ENCODE data around the gene CST7.

Gene CST7

GRCh38 chr20:24965065-24965919 lies 16.2 kb downstream of the CST7 start:
- no peak for DNase-seq

GRCh38 chr20:24966317-24967012 lies 17.4 kb downstream of the CST7 start:
- no peak for DNase-seq

GRCh38 chr20:24968278-24968800 lies 19.3 kb downstream of the CST7 start:
- DNase-seq, result no peak

- DNase-seq, result no peak
These were observed 20.3 kb downstream of the CST7 start for GRCh38 chr20:24969186-24970029.

GRCh38 chr20:24970030-24970553 lies 21.0 kb downstream of the CST7 start:
- DNase-seq, result no peak

- DNase-seq, result no peak
These were observed 21.7 kb downstream of the CST7 start for GRCh38 chr20:24970754-24971153.

GRCh38 chr20:24971376-24972101 lies 22.5 kb downstream of the CST7 start:
- DNase-seq, result no peak

- DNase-seq, result no peak
These were observed 23.3 kb downstream of the CST7 start for GRCh38 chr20:24972341-24972740.

GRCh38 chr20:24977336-24977735 lies 28.3 kb downstream of the CST7 start:
- DNase-seq, result no peak

- DNase-seq, result no peak
These were observed 28.7 kb downstream of the CST7 start for GRCh38 chr20:24977797-24978196.

GRCh38 chr20:24978513-24978912 lies 29.4 kb downstream of the CST7 start:
- no peak for DNase-seq

GRCh38 chr20:24979036-24979960 lies 30.2 kb downstream of the CST7 start:
- DNase-seq, result no peak

- DNase-seq, result no peak
These were observed 31.4 kb downstream of the CST7 start for GRCh38 chr20:24980291-24981053.

- no peak for DNase-seq
These were observed 32.2 kb downstream of the CST7 start for GRCh38 chr20:24981282-24981681.

- DNase-seq, result no peak
These were observed 32.7 kb downstream of the CST7 start for GRCh38 chr20:24981790-24982189.

GRCh38 chr20:24983896-24984295 lies 34.8 kb downstream of the CST7 start:
- DNase-seq, result no peak

GRCh38 chr20:24984961-24985640 lies 36.0 kb downstream of the CST7 start:
- no peak for DNase-seq

GRCh38 chr20:24985802-24986201 lies 36.7 kb downstream of the CST7 start:
- DNase-seq, result no peak

- peak; percentile 95 for DNase-seq
These were observed 37.5 kb downstream of the CST7 start for GRCh38 chr20:24986436-24987015.

Measured in DMS79 (cell line).